ENCODE measurements around the gene PDZD7.
"Not testable (repeated sequence)": the region's sequence is repeated elsewhere in the genome, so short reads cannot be mapped to it uniquely, and the experiment has no call there.

The PDZD7 gene

GRCh38 chr10:101038484-101038883 lies 7.6 kb upstream of the PDZD7 start:
- peaks cover 13% of the 10 kb centered on the region for H3K4me1 ChIP-seq (ENCODE audit: control insufficient read depth, insufficient read depth, low read length)
- no peak overlapping the region for H3K4me3 ChIP-seq (ENCODE audit: low read depth, low read length)
- peaks cover 35% of the 10 kb centered on the region for H3K27me3 ChIP-seq (ENCODE audit: control insufficient read depth, insufficient read depth, low read length)
- no peaks in the 10 kb centered on the region for H3K9me3 ChIP-seq (ENCODE audit: control insufficient read depth, insufficient read depth, low read depth, low read length)
- no peak overlapping the region for H3K27ac ChIP-seq (ENCODE audit: low read depth, low read length)
- no peaks in the 10 kb centered on the region for H3K36me3 ChIP-seq (ENCODE audit: control insufficient read depth, insufficient read depth, low read length)
- H3K9ac ChIP-seq (ENCODE audit: low read length), result no peak overlapping the region

DNA sequence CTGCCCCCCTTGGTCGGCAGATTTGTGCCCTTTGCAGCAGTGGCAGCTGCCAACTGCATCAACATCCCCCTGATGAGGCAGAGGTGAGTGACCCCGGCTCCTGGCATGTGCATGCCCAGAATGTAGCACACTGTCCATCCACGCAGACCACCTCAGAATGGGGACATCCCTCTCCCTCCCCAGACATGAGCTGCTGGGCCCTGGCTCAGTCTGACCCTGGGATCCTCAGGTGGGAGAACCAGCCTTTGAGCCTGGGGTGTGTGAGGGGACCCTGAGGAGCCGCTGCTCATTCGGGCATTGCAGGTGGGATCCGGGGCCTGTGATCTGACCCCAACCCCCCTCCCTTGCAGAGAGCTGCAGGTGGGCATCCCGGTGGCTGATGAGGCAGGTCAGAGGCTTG lies 5.8 kb upstream of the PDZD7 start:
- H3K4me1 ChIP-seq (ENCODE audit: control insufficient read depth, insufficient read depth, low read length), result peaks cover 15% of the 10 kb centered on the region
- no peaks in the 10 kb centered on the region for H3K36me3 ChIP-seq (ENCODE audit: control insufficient read depth, insufficient read depth, low read length)
- no peak overlapping the region for H3K9ac ChIP-seq (ENCODE audit: low read length)
- H3K4me3 ChIP-seq (ENCODE audit: low read depth, low read length), result no peak overlapping the region
- H3K27me3 ChIP-seq (ENCODE audit: control insufficient read depth, insufficient read depth, low read length), result peaks cover 50% of the 10 kb centered on the region
- no peaks in the 10 kb centered on the region for H3K9me3 ChIP-seq (ENCODE audit: control insufficient read depth, insufficient read depth, low read depth, low read length)
- H3K27ac ChIP-seq (ENCODE audit: low read depth, low read length), result no peak overlapping the region

- Histone ChIP-seq H3K9ac (ENCODE audit: low read length) (no peak overlapping the region), H3K27me3 (ENCODE audit: control insufficient read depth, insufficient read depth, low read length) (peaks cover 56% of the 10 kb centered on the region), H3K36me3 (ENCODE audit: control insufficient read depth, insufficient read depth, low read length) (no peaks in the 10 kb centered on the region), H3K4me1 (ENCODE audit: control insufficient read depth, insufficient read depth, low read length) (peaks cover 20% of the 10 kb centered on the region), H3K9me3 (ENCODE audit: control insufficient read depth, insufficient read depth, low read depth, low read length) (no peaks in the 10 kb centered on the region), H3K27ac (ENCODE audit: low read depth, low read length) (no peak overlapping the region), H3K4me3 (ENCODE audit: low read depth, low read length) (no peak overlapping the region)
Measured at GRCh38 chr10:101035916-101036702, 5.2 kb upstream of the PDZD7 start.

DNA sequence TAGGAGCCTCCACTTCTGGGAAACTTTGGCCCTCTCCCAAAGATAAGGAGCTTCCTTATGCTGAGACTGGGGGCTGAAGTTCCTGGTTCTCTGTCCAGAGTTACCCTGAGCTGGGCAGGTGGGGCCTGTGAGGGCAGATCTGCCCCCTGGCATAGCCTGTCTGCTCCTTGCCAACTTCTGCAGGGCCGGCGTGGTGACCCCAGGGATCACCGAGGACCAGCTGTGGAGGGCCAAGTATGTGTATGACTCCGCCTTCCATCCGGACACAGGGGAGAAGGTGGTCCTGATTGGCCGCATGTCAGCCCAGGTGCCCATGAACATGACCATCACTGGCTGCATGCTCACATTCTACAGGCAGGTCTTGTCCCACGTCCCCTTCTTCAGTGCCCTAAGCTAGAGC lies 4.4 kb upstream of the PDZD7 start:
- Histone ChIP-seq H3K36me3 (ENCODE audit: control insufficient read depth, insufficient read depth, low read length) (no peaks in the 10 kb centered on the region), H3K9ac (ENCODE audit: low read length) (no peak overlapping the region), H3K4me1 (ENCODE audit: control insufficient read depth, insufficient read depth, low read length) (peaks cover 20% of the 10 kb centered on the region), H3K9me3 (ENCODE audit: control insufficient read depth, insufficient read depth, low read depth, low read length) (no peaks in the 10 kb centered on the region), H3K27me3 (ENCODE audit: control insufficient read depth, insufficient read depth, low read length) (peaks cover 58% of the 10 kb centered on the region), H3K27ac (ENCODE audit: low read depth, low read length) (no peak overlapping the region), H3K4me3 (ENCODE audit: low read depth, low read length) (no peak overlapping the region)

DNA sequence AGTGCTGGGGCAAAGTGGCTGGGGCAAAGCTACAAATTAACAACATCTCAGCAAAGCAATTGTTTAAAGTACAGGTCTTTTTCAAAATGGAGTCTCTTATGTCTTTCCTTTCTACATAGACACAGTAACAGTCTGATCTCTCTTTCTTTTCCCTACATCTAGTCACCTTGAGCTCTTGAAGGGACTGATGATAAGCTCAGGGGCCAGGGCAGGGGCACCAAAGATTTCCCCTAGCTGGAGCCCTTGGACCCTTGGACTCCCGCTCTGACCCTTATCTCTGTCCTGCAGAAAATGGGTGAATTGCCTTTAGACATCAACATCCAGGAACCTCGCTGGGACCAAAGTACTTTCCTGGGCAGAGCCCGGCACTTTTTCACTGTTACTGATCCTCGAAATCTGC lies 3.5 kb upstream of the PDZD7 start:
- not testable (repeated sequence) for H3K4me3 ChIP-seq (ENCODE audit: low read depth, low read length); H3K9ac ChIP-seq (ENCODE audit: low read length); H3K36me3 ChIP-seq (ENCODE audit: control insufficient read depth, insufficient read depth, low read length); H3K9me3 ChIP-seq (ENCODE audit: control insufficient read depth, insufficient read depth, low read depth, low read length); H3K27ac ChIP-seq (ENCODE audit: low read depth, low read length)
- Histone ChIP-seq H3K27me3 (ENCODE audit: control insufficient read depth, insufficient read depth, low read length) (peaks cover 61% of the 10 kb centered on the region), H3K4me1 (ENCODE audit: control insufficient read depth, insufficient read depth, low read length) (peaks cover 28% of the 10 kb centered on the region)

DNA sequence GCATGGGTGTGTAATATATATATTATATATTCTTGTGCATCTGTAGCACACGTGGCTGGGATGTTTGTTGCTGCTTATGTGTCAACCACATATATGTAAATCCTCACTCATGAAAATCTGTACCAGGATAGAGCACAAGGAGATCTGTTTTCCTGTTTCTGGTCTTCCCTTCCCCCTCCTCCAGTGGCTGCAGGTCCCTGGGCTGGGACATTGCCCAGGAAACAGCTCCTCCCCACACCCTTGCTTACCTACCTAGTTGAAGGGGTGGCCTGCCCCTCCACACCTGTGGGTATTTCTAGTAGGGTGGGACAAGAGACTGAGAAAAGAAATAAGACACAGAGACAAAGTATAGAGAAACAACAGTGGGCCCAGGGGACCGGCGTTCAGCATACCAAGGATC lies 2.3 kb upstream of the PDZD7 start:
- Histone ChIP-seq H3K9ac (ENCODE audit: low read length) (no peak overlapping the region), H3K27ac (ENCODE audit: low read depth, low read length) (no peak overlapping the region), H3K4me3 (ENCODE audit: low read depth, low read length) (no peak overlapping the region), H3K36me3 (ENCODE audit: control insufficient read depth, insufficient read depth, low read length) (no peaks in the 10 kb centered on the region), H3K9me3 (ENCODE audit: control insufficient read depth, insufficient read depth, low read depth, low read length) (no peaks in the 10 kb centered on the region), H3K4me1 (ENCODE audit: control insufficient read depth, insufficient read depth, low read length) (peaks cover 34% of the 10 kb centered on the region), H3K27me3 (ENCODE audit: control insufficient read depth, insufficient read depth, low read length) (peaks cover 66% of the 10 kb centered on the region)

GRCh38 chr10:101032637-101033224 lies 1.8 kb upstream of the PDZD7 start:
- Histone ChIP-seq H3K9ac (ENCODE audit: low read length) (peak overlapping the region; percentile 24), H3K9me3 (ENCODE audit: control insufficient read depth, insufficient read depth, low read depth, low read length) (no peaks in the 10 kb centered on the region), H3K4me1 (ENCODE audit: control insufficient read depth, insufficient read depth, low read length) (peaks cover 34% of the 10 kb centered on the region), H3K4me3 (ENCODE audit: low read depth, low read length) (peak overlapping the region; percentile 61), H3K27me3 (ENCODE audit: control insufficient read depth, insufficient read depth, low read length) (peaks cover 66% of the 10 kb centered on the region), H3K27ac (ENCODE audit: low read depth, low read length) (no peak overlapping the region), H3K36me3 (ENCODE audit: control insufficient read depth, insufficient read depth, low read length) (no peaks in the 10 kb centered on the region)

- Histone ChIP-seq H3K27me3 (ENCODE audit: control insufficient read depth, insufficient read depth, low read length) (peaks cover 66% of the 10 kb centered on the region), H3K27ac (ENCODE audit: low read depth, low read length) (no peak overlapping the region), H3K9ac (ENCODE audit: low read length) (peak overlapping the region; percentile 24), H3K4me1 (ENCODE audit: control insufficient read depth, insufficient read depth, low read length) (peaks cover 38% of the 10 kb centered on the region), H3K4me3 (ENCODE audit: low read depth, low read length) (peak overlapping the region; percentile 61), H3K36me3 (ENCODE audit: control insufficient read depth, insufficient read depth, low read length) (no peaks in the 10 kb centered on the region), H3K9me3 (ENCODE audit: control insufficient read depth, insufficient read depth, low read depth, low read length) (no peaks in the 10 kb centered on the region)
Measured at GRCh38 chr10:101031796-101032636, 1.1 kb upstream of the PDZD7 start.

DNA sequence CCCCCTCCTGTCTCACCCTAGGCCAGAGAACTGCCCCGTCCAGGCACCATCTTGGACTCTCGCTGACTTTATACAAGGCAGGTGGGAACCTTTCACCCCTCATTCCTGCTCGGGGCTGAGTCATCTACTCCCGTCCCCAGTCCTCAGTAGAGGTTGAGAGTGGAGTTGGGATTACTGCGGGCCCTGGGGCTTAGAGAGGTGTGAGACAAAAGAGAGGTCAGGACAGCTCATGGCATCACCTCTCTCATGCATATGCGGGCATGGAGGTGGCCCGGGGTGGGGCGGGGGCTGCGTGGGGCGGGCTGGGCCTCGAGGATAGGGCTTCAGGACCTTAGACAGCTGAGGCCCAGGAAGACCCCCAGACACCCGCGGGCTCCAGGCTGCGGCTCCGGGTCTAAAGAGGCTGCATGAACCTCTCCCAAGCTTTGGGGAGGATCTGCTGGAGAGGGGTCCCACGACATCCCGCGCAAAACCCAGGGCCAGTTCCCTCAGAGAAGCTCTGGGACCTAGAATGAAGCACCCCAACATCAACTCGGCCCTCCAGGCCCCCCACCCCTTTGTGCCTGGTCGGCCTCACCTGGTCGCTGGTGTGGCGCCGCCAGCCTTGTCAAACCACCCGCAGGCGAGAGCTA lies 317 bp downstream of the PDZD7 start:
- H3K27ac ChIP-seq (ENCODE audit: low read depth, low read length), result no peak overlapping the region

GRCh38 chr10:101029520-101030295 lies 1.2 kb downstream of the PDZD7 start:
- Histone ChIP-seq H3K27me3 (ENCODE audit: control insufficient read depth, insufficient read depth, low read length) (peaks cover 45% of the 10 kb centered on the region), H3K9me3 (ENCODE audit: control insufficient read depth, insufficient read depth, low read depth, low read length) (no peaks in the 10 kb centered on the region), H3K36me3 (ENCODE audit: control insufficient read depth, insufficient read depth, low read length) (no peaks in the 10 kb centered on the region), H3K9ac (ENCODE audit: low read length) (no peak overlapping the region), H3K27ac (ENCODE audit: low read depth, low read length) (no peak overlapping the region), H3K4me3 (ENCODE audit: low read depth, low read length) (peak overlapping the region; percentile 23), H3K4me1 (ENCODE audit: control insufficient read depth, insufficient read depth, low read length) (peaks cover 43% of the 10 kb centered on the region)

More for the DNA sequence above, 317 bp downstream of the PDZD7 start:
- Histone ChIP-seq H3K4me3 (ENCODE audit: low read depth, low read length) (peak overlapping the region; percentile 61), H3K9ac (ENCODE audit: low read length) (no peak overlapping the region), H3K4me1 (ENCODE audit: control insufficient read depth, insufficient read depth, low read length) (peaks cover 43% of the 10 kb centered on the region), H3K27me3 (ENCODE audit: control insufficient read depth, insufficient read depth, low read length) (peaks cover 54% of the 10 kb centered on the region), H3K9me3 (ENCODE audit: control insufficient read depth, insufficient read depth, low read depth, low read length) (no peaks in the 10 kb centered on the region), H3K36me3 (ENCODE audit: control insufficient read depth, insufficient read depth, low read length) (no peaks in the 10 kb centered on the region)

All from HUES6 (cell line).